ENCODE data around the gene TRIM46. TPM values are rescaled to one million over a fixed set of nuclear protein-coding genes. Genes with fewer than 3 reads are reported as not detected.
A peak's percentile ranks its signal among the peaks of the same experiment; 100 is the strongest.

The TRIM46 gene, protein sequence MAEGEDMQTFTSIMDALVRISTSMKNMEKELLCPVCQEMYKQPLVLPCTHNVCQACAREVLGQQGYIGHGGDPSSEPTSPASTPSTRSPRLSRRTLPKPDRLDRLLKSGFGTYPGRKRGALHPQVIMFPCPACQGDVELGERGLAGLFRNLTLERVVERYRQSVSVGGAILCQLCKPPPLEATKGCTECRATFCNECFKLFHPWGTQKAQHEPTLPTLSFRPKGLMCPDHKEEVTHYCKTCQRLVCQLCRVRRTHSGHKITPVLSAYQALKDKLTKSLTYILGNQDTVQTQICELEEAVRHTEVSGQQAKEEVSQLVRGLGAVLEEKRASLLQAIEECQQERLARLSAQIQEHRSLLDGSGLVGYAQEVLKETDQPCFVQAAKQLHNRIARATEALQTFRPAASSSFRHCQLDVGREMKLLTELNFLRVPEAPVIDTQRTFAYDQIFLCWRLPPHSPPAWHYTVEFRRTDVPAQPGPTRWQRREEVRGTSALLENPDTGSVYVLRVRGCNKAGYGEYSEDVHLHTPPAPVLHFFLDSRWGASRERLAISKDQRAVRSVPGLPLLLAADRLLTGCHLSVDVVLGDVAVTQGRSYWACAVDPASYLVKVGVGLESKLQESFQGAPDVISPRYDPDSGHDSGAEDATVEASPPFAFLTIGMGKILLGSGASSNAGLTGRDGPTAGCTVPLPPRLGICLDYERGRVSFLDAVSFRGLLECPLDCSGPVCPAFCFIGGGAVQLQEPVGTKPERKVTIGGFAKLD
- total RNA-seq (2022) (0.21 and 0.32 TPM in 2 replicates), Bru-seq, nascent RNA (percentile 17 among the genes with signal in this experiment), BruChase-seq, experiment 1, labeled RNA remaining after a 6-hour chase (percentile 21 among the genes with signal in this experiment), BruChase-seq, experiment 2, labeled RNA remaining after a 2-hour chase (percentile 18 among the genes with signal in this experiment)
- long read RNA-seq, partial matches to known transcripts = 0 of 1 reads
- long read RNA-seq, other reads (novel, unspliced or antisense) = 1 of 1 reads

- Mint-ChIP-seq H3K4me1 (ENCODE audit: insufficient read depth, unreplicated experiment) (peaks cover 45% of the 10 kb centered on the region), H3K36me3 (ENCODE audit: insufficient read depth, unreplicated experiment) (peaks cover 39% of the 10 kb centered on the region), H3K9me3 (ENCODE audit: unreplicated experiment) (no peaks in the 10 kb centered on the region), H3K27ac (ENCODE audit: low read depth, unreplicated experiment) (peak within 1 kb of the TSS; percentile 95), H3K4me3 (ENCODE audit: unreplicated experiment) (peak within 1 kb of the TSS; percentile 87), H3K27me3 (ENCODE audit: insufficient read depth, unreplicated experiment) (no peaks in the 10 kb centered on the region)
- intact Hi-C loops (cut with micrococcal nuclease) = loop anchor here (1.0 to 5.0 kb wide), 2 partner anchors 54 to 201 kb away; partner anchors contain the start of genes CKS1B and SHC1
- BruUV-seq (replicated peaks) = no TSS peak
- CTCF ChIA-PET = interaction anchor here (0.6 to 14.5 kb wide), 52 partner anchors 9 to 586 kb away, joined by 3 to 380 read pairs (median 6); partner anchors contain the start of genes EFNA3, FLAD1, MTX1 and SLC50A1
- no peak for DNase-seq (ENCODE audit: unreplicated experiment)
- TF ChIP-seq, protein P1, sequence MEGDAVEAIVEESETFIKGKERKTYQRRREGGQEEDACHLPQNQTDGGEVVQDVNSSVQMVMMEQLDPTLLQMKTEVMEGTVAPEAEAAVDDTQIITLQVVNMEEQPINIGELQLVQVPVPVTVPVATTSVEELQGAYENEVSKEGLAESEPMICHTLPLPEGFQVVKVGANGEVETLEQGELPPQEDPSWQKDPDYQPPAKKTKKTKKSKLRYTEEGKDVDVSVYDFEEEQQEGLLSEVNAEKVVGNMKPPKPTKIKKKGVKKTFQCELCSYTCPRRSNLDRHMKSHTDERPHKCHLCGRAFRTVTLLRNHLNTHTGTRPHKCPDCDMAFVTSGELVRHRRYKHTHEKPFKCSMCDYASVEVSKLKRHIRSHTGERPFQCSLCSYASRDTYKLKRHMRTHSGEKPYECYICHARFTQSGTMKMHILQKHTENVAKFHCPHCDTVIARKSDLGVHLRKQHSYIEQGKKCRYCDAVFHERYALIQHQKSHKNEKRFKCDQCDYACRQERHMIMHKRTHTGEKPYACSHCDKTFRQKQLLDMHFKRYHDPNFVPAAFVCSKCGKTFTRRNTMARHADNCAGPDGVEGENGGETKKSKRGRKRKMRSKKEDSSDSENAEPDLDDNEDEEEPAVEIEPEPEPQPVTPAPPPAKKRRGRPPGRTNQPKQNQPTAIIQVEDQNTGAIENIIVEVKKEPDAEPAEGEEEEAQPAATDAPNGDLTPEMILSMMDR (IDR thresholded peaks at IDR 0.05; ENCODE audit: unreplicated experiment) = no peak
- POLR2A ChIA-PET = interaction anchor here (0.7 to 15.7 kb wide), 35 partner anchors 9 to 745 kb away, joined by 3 to 215 read pairs (median 7); partner anchors contain the start of genes DPM3, EFNA1, EFNA3 and MTX1
These were observed at the start of gene TRIM46 for GRCh38 chr1:155173478-155174323. TRIM46 (plus strand) TSS chr1:155173849; CDS start chr1:155173967, 118 bp downstream.

GRCh38 chr1:155124503-155125463, 48.9 kb upstream of the TRIM46 start:
- POLR2A ChIA-PET = interaction anchor here (0.7 to 11.9 kb wide), 30 partner anchors 8 to 671 kb away, joined by 3 to 238 read pairs (median 5); partner anchors contain the start of genes ADAM15, DPM3, FLAD1 and KRTCAP2
- Mint-ChIP-seq H3K4me1 (ENCODE audit: insufficient read depth, unreplicated experiment) (peaks cover 41% of the 10 kb centered on the region), H3K4me3 (ENCODE audit: unreplicated experiment) (peak overlapping the region; percentile 100), H3K27me3 (ENCODE audit: insufficient read depth, unreplicated experiment) (no peaks in the 10 kb centered on the region), H3K9me3 (ENCODE audit: unreplicated experiment) (no peaks in the 10 kb centered on the region), H3K27ac (ENCODE audit: low read depth, unreplicated experiment) (peak overlapping the region; percentile 90), H3K36me3 (ENCODE audit: insufficient read depth, unreplicated experiment) (peaks cover 24% of the 10 kb centered on the region)
- peak; percentile 98 for DNase-seq (ENCODE audit: unreplicated experiment)
- no TSS peak for BruUV-seq (replicated peaks)
- TF ChIP-seq, protein P1 (IDR thresholded peaks at IDR 0.05; ENCODE audit: unreplicated experiment) = no peak
- intact Hi-C loops (cut with micrococcal nuclease) = loop anchor here (1.0 kb wide), 1 partner anchor 30 kb away; no protein-coding TSS in a partner anchor
- CTCF ChIA-PET = interaction anchor here (0.6 to 6.7 kb wide), 13 partner anchors 10 to 127 kb away, joined by 3 to 58 read pairs (median 8); partner anchors contain the start of genes ADAM15, DPM3, KRTCAP2 and SLC50A1

DNA sequence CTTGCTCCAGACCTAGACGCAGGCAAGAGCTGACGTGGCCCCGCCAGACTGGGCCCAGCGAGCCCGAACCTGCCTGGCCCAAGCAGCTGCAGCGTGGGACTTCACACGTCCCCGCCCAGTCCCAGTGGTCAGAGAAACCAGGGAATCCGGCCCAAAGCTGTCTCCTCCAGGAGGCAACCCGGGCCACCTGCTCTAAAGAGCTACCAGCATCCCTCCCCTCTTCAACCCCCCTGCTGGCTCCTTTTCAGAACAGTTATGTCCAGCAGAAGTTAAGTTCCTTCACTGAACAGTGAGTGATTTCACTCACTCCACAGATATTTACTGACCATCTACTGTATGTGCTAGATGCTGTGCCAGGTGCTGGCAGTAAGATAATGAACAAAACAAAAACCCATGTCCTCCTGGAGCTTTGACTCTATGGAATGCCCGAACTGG, 48.1 kb upstream of the TRIM46 start:
- Mint-ChIP-seq H3K9me3 (ENCODE audit: unreplicated experiment) (no peaks in the 10 kb centered on the region), H3K27me3 (ENCODE audit: insufficient read depth, unreplicated experiment) (no peaks in the 10 kb centered on the region), H3K27ac (ENCODE audit: low read depth, unreplicated experiment) (peak overlapping the region; percentile 90), H3K4me1 (ENCODE audit: insufficient read depth, unreplicated experiment) (peaks cover 45% of the 10 kb centered on the region), H3K36me3 (ENCODE audit: insufficient read depth, unreplicated experiment) (peaks cover 31% of the 10 kb centered on the region), H3K4me3 (ENCODE audit: unreplicated experiment) (peak overlapping the region; percentile 100)
- intact Hi-C loops (cut with micrococcal nuclease) = no loop called here
- ChIA-PET POLR2A (interaction anchor here (0.6 to 11.9 kb wide), 27 partner anchors 9 to 1345 kb away, joined by 3 to 238 read pairs (median 6); partner anchors contain the start of genes ADAM15, DPM3, FLAD1 and JTB), CTCF (interaction anchor here (0.6 to 6.7 kb wide), 13 partner anchors 9 to 495 kb away, joined by 3 to 58 read pairs (median 8); partner anchors contain the start of genes ADAM15, DPM3, KRTCAP2 and SLC50A1)
- no TSS peak for BruUV-seq (replicated peaks)
- TF ChIP-seq, protein P1 (IDR thresholded peaks at IDR 0.05; ENCODE audit: unreplicated experiment) = peak; percentile 20
- peak; percentile 89 for DNase-seq (ENCODE audit: unreplicated experiment)
